ENCODE data around the gene AHNAK. TPM values are rescaled to one million over a fixed set of nuclear protein-coding genes. Genes with fewer than 3 reads are reported as not detected.

The AHNAK gene
- total RNA-seq, 2 donors from 2014 or later, result 458 to 631 TPM

GRCh38 chr11:62461740-62462507, 84.7 kb downstream of the AHNAK start:
- intact Hi-C loops (cut with DNase I), result no loop called here
- Histone ChIP-seq H3K36me3 (no peaks in the 10 kb centered on the region), H3K9me3 (no peaks in the 10 kb centered on the region), H3K27ac (peak overlapping the region; percentile 40), H3K4me1 (peaks cover 3% of the 10 kb centered on the region), H3K4me3 (no peak overlapping the region), H3K9ac (ENCODE audit: low read depth in 2 of 2, low read length in 2 of 2) (no peak overlapping the region), H3K27me3 (no peaks in the 10 kb centered on the region)
- TF ChIP-seq CTCF (IDR thresholded peaks at IDR 0.05), result no peak
- no peak for DNase-seq

GRCh38 chr11:62459080-62459479, 87.5 kb downstream of the AHNAK start:
- Histone ChIP-seq H3K4me1 (peaks cover 3% of the 10 kb centered on the region), H3K36me3 (no peaks in the 10 kb centered on the region), H3K4me3 (no peak overlapping the region), H3K9ac (ENCODE audit: low read depth in 2 of 2, low read length in 2 of 2) (peak overlapping the region in 1 of 2 donors; percentile 16), H3K27me3 (no peaks in the 10 kb centered on the region), H3K27ac (peak overlapping the region; percentile 45), H3K9me3 (no peaks in the 10 kb centered on the region)
- TF ChIP-seq CTCF (IDR thresholded peaks at IDR 0.05), result no peak
- intact Hi-C loops (cut with DNase I), result no loop called here
- no peak for DNase-seq

DNA sequence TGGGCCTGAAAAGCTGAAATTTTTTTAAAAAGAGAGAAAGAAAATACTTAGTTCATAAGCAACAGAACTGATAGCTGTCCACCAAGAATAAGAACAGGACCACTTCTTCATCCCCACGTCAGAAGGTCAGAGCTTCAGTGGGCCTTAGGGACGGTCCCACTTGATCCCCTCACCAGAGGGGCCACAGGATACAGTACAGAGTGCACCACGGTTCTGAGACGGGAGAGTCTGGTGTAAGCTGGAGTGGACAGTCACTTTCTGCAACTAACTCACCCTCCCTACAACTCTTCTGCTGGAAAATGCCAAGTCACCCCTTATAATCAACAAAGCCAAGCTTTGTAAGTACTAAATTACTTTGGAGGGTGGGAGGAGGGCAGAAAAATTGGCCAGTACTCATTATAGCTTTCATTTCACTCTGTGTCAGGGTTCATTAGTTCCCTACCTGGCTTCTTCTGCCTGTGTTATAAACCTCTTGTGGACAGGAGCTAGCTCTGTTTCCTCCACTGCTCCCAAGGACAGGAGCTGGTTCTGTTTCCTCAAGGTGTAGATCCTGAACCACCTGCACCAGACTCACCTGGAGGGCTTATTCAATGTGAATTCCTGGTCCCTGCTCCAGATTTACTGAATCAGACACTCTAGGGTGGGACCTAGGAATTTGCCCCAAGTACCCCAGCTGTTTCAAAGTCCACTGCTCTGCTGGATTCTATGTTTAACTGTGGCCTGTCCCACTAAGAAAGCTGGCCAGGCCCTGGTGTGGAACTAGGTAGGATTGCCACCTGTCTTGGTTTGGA, 88.2 kb downstream of the AHNAK start:
- Histone ChIP-seq H3K9ac (ENCODE audit: low read depth in 2 of 2, low read length in 2 of 2) (peak overlapping the region in 1 of 2 donors; percentile 44), H3K4me3 (no peak overlapping the region), H3K27ac (peak overlapping the region; percentile 45), H3K36me3 (no peaks in the 10 kb centered on the region), H3K27me3 (no peaks in the 10 kb centered on the region), H3K9me3 (no peaks in the 10 kb centered on the region), H3K4me1 (peaks cover 3% of the 10 kb centered on the region)
- DNase-seq, result no peak
- intact Hi-C loops (cut with DNase I), result no loop called here
- no peak for TF ChIP-seq CTCF (IDR thresholded peaks at IDR 0.05)

DNA sequence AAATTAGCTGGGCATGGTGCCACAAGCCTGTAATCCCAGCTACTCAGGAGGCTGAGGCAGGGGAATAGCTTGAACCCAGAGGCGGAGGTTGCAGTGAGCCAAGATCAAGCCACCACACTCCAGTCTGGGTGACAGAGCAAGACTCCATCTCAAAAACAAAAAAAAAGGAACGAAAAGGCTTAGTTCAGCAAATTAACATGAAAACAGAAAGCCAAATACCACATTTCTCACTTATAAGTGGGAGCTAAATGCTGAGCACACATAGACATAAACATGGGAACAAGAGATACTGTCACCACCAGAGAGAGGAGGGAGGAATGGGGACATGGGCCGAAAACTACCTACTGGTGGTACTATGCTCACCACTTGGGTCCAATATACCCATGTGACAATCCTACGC, 89.1 kb downstream of the AHNAK start:
- intact Hi-C loops (cut with DNase I), result no loop called here

DNA sequence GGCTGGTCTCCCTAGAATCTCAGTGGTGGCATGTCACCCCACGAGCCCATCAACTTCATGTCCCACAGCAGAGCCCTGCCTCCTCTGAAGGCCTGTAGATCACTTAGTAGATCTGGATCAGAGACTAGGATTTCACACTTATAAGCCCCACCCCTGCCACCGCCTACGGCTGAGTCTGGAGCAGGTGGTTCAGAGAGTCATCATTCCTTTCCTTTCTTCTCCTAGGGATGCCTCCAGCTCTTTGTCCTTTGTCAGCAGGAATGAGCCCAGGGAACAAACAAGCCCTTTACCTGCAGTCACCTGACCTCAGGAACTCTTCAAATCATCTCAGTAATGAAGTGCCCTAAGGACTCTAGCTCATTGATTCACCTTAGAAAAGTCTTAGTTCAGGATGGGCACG, 90.0 kb downstream of the AHNAK start:
- Histone ChIP-seq H3K27me3 (no peaks in the 10 kb centered on the region), H3K4me3 (no peak overlapping the region), H3K9me3 (no peaks in the 10 kb centered on the region), H3K27ac (no peak overlapping the region), H3K4me1 (no peaks in the 10 kb centered on the region), H3K9ac (ENCODE audit: low read depth in 2 of 2, low read length in 2 of 2) (no peak overlapping the region), H3K36me3 (no peaks in the 10 kb centered on the region)
- DNase-seq, result no peak
- TF ChIP-seq CTCF (IDR thresholded peaks at IDR 0.05), result no peak
- intact Hi-C loops (cut with DNase I), result no loop called here

More for the DNA sequence above, 89.1 kb downstream of the AHNAK start:
- H3K9ac ChIP-seq (ENCODE audit: low read depth in 2 of 2, low read length in 2 of 2), result no peak overlapping the region
- H3K27me3 ChIP-seq, result no peaks in the 10 kb centered on the region
- H3K4me1 ChIP-seq, result peaks cover 3% of the 10 kb centered on the region
- DNase-seq, result no peak
- TF ChIP-seq CTCF (IDR thresholded peaks at IDR 0.05), result no peak
- H3K27ac ChIP-seq, result no peak overlapping the region
- H3K36me3 ChIP-seq, result no peaks in the 10 kb centered on the region
- H3K9me3 ChIP-seq, result no peaks in the 10 kb centered on the region
- H3K4me3 ChIP-seq, result no peak overlapping the region
